Esophagus muscularis mucosa (tissue), 4 donors: ENCODE data around the gene STK32B. TPM values are rescaled to one million over a fixed set of nuclear protein-coding genes. Genes with fewer than 3 reads are reported as not detected.

Source experiments
- DNase-seq: peaks from one replicate; pipeline ENCODE4 v3.0.0-alpha.2; 2017; ENCODE audit errors: extremely low spot score
- H3K27ac ChIP-seq, 4 donors: fragments of 200-600 bp; sonication (generic); replicated peaks in 1 of 4; 1 replicate in 3 of 4; 2 replicates in 1 of 4; pipeline ENCODE4 v1.5.1; 2016 to 2019; ENCODE audit warnings: mild to moderate bottlenecking in 1 of 4
- H3K27me3 ChIP-seq, 4 donors: fragments of 200-600 bp; sonication (generic); one replicate each; pipeline versions ENCODE4 v1.5.1 to v1.6.0; 2016 to 2019
- H3K36me3 ChIP-seq, 4 donors: fragments of 200-600 bp; sonication (generic); one replicate each; pipeline ENCODE4 v1.5.1; 2016 to 2019
- H3K4me1 ChIP-seq, 4 donors: fragments of 200-600 bp; sonication (generic); one replicate each; pipeline ENCODE4 v1.5.1; 2016 to 2019
- H3K4me3 ChIP-seq, 4 donors: fragments of 200-600 bp; sonication (generic); 1 replicate in 2 of 4; 2 replicates in 2 of 4; pipeline ENCODE4 v1.5.1; 2016 to 2019; ENCODE audit warnings: mild to moderate bottlenecking in 4 of 4, moderate library complexity in 1 of 4
- H3K9me3 ChIP-seq, 4 donors: fragments of 200-600 bp; sonication (generic); 1 replicate in 3 of 4; 2 replicates in 1 of 4; pipeline ENCODE4 v1.5.1; 2016 to 2019
- EP300 ChIP-seq: sonication (generic); formaldehyde crosslinking; IDR thresholded peaks from one replicate; pipeline ENCODE4 v1.6.1; 2017; ENCODE audit warnings: antibody characterized with exemption
- POLR2A ChIP-seq: fragments of 450-650 bp; IDR thresholded peaks from one replicate; pipeline ENCODE4 v1.6.1; 2017; ENCODE audit warnings: antibody characterized with exemption, moderate library complexity, mild to moderate bottlenecking, low read depth
- POLR2AphosphoS5 ChIP-seq, 2 donors: sonication (generic); formaldehyde crosslinking; IDR thresholded peaks; one replicate each; pipeline ENCODE4 v1.6.1; 2017; ENCODE audit warnings: antibody characterized with exemption in 2 of 2
- WGBS: methylation state at CpG from one replicate; pipeline ENCODE4 v1.1.5; 2018; 5-methylcytosine and 5-hydroxymethylcytosine counted together
- intact Hi-C: fragments of 100-400 bp; cut with DNase I; formaldehyde crosslinking; loops from one replicate; pipeline ENCODE4 v1.15.1; 2023
- total RNA-seq, 4 donors: library from RNA; depleted of rRNA; stranded (reverse); fragments of >200 nt; gene quantifications; one replicate each; pipeline versions ENCODE4 v1.1.0 to v1.2.1, GENCODE V29; 2016
- TF ChIP-seq, protein P1 (sequence below), 3 experiments: fragments of 200-600 bp in 2 of 3; fragments of 450-650 bp in 1 of 3; sonication (generic) in 2 of 3; IDR thresholded peaks; one replicate each; pipeline ENCODE4 v1.5.1; 2017 to 2019; ENCODE audit warnings: antibody characterized with exemption in 3 of 3, mild to moderate bottlenecking in 2 of 3, moderate library complexity in 1 of 3

Gene STK32B
- total RNA-seq, 4 donors from 2014 or later, result 1.7 to 3.8 (median 2.7) TPM

DNA sequence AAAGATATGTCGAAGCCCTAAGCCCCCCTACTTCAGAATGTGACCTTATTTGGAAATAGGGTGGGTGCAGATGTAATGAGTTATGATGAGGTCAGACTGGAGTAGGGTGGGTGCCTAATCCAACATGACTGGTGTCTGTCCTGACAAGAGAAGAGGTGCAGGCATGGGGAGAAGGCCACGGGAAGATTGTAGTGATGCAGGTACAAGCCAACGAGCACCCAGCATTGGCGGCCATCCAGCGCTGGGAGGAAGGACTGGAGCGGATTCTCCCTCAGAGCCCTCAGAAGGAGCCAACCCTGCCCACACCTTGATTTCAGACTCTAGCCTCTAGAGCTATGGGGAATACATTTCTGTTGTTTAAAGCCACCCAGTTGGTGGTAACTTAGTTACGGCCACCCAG, 419.9 kb downstream of the STK32B start:
- Histone ChIP-seq H3K27me3 (no peaks in the 10 kb centered on the region), H3K4me1 (no peaks in the 10 kb centered on the region), H3K36me3 (no peaks in the 10 kb centered on the region), H3K4me3 (no peak overlapping the region), H3K9me3 (no peaks in the 10 kb centered on the region), H3K27ac (no peak overlapping the region)
- TF ChIP-seq POLR2AphosphoS5 (IDR thresholded peaks at IDR 0.05) (no peak), EP300 (no peak), POLR2A (no peak)
- TF ChIP-seq, protein P1, sequence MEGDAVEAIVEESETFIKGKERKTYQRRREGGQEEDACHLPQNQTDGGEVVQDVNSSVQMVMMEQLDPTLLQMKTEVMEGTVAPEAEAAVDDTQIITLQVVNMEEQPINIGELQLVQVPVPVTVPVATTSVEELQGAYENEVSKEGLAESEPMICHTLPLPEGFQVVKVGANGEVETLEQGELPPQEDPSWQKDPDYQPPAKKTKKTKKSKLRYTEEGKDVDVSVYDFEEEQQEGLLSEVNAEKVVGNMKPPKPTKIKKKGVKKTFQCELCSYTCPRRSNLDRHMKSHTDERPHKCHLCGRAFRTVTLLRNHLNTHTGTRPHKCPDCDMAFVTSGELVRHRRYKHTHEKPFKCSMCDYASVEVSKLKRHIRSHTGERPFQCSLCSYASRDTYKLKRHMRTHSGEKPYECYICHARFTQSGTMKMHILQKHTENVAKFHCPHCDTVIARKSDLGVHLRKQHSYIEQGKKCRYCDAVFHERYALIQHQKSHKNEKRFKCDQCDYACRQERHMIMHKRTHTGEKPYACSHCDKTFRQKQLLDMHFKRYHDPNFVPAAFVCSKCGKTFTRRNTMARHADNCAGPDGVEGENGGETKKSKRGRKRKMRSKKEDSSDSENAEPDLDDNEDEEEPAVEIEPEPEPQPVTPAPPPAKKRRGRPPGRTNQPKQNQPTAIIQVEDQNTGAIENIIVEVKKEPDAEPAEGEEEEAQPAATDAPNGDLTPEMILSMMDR (IDR thresholded peaks at IDR 0.05), result no peak
- no peak for DNase-seq
- WGBS, result 73% methylated on average over 6 of the region's 7 CpGs
- intact Hi-C loops, result no loop called here

DNA sequence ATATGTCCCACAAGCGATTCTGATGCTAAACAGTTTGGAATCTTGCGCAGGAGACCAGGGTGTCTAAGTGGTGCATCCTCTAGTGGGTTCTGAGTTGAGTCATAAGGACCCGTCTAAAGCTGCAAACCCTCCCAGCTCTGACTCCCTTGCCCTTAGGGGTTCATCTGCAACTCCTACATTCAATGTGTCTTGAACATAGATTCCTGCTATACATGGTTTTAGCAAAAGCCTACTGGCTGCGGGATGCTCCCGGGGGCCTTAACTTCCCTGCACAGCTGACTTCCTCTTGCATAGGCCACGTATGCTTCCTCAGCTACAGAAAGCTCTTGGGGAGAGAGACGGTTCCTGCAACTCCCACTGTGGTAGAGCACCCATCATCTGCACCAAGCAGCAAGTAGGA, 420.4 kb downstream of the STK32B start:
- H3K4me3 ChIP-seq, result no peak overlapping the region
- DNase-seq, result no peak
- H3K9me3 ChIP-seq, result no peaks in the 10 kb centered on the region
- TF ChIP-seq EP300 (no peak), POLR2AphosphoS5 (IDR thresholded peaks at IDR 0.05) (no peak), POLR2A (no peak)
- TF ChIP-seq, protein P1 (IDR thresholded peaks at IDR 0.05), result no peak
- H3K27me3 ChIP-seq, result no peaks in the 10 kb centered on the region
- 85% methylated on average over 7 of the region's 7 CpGs for WGBS
- H3K36me3 ChIP-seq, result no peaks in the 10 kb centered on the region
- H3K4me1 ChIP-seq, result no peaks in the 10 kb centered on the region
- no peak overlapping the region for H3K27ac ChIP-seq
- intact Hi-C loops, result no loop called here

DNA sequence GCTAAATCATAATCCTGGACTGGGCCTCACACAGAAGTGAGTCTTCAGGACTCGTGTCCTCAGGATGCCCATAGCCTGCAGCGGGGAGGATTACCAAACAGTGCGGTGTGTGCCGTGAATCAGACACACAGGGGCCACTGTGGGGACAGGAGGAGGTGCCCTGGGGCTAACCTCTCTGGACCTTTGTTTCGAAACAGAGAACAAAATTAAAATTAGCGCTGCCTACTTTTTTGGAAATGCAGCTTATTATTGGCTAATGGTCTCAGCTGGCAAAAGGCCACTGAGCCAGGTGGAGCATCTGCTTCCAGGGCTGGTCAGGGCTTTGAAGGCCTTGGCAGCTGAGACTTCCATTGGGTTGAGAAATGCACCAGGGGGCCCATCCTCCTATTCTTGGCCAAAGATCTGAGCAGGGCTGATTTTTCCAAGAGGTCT, 420.9 kb downstream of the STK32B start:
- WGBS, result 90% methylated on average over 6 of the region's 6 CpGs
- DNase-seq, result no peak

DNA sequence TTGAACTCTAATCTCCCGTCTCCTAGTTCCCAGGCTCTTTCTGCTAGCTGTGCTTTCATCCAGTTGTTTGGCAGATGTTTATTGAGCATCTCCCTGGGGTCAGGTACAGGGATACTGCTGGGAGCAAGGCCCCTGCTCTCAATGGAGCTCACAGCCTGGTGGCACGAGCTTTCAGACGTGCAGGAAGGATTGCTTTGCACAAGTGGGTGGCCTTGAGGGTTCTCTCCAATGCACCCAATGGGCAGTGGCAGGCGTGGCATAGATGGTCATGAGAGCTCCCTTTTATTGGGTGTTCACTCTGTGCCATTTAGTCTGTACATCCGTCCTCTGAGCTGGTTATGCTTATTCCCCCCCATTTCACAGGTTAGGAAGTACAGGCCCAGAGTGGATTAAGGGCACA, 421.8 kb downstream of the STK32B start:
- H3K4me1 ChIP-seq, result no peaks in the 10 kb centered on the region
- TF ChIP-seq POLR2AphosphoS5 (IDR thresholded peaks at IDR 0.05) (no peak), POLR2A (no peak), EP300 (no peak)
- TF ChIP-seq, protein P1 (IDR thresholded peaks at IDR 0.05), result no peak
- H3K27ac ChIP-seq, result no peak overlapping the region
- no peak overlapping the region for H3K4me3 ChIP-seq
- 89% methylated on average over 5 of the region's 5 CpGs for WGBS
- H3K9me3 ChIP-seq, result no peaks in the 10 kb centered on the region
- H3K27me3 ChIP-seq, result no peaks in the 10 kb centered on the region
- intact Hi-C loops, result no loop called here
- no peak for DNase-seq
- no peaks in the 10 kb centered on the region for H3K36me3 ChIP-seq

More for the DNA sequence above, 420.9 kb downstream of the STK32B start:
- Histone ChIP-seq H3K27me3 (no peaks in the 10 kb centered on the region), H3K36me3 (no peaks in the 10 kb centered on the region), H3K4me1 (no peaks in the 10 kb centered on the region), H3K4me3 (no peak overlapping the region), H3K27ac (no peak overlapping the region), H3K9me3 (no peaks in the 10 kb centered on the region)
- TF ChIP-seq POLR2AphosphoS5 (IDR thresholded peaks at IDR 0.05) (no peak), EP300 (no peak), POLR2A (no peak)
- TF ChIP-seq, protein P1 (IDR thresholded peaks at IDR 0.05), result no peak
- intact Hi-C loops, result no loop called here

DNA sequence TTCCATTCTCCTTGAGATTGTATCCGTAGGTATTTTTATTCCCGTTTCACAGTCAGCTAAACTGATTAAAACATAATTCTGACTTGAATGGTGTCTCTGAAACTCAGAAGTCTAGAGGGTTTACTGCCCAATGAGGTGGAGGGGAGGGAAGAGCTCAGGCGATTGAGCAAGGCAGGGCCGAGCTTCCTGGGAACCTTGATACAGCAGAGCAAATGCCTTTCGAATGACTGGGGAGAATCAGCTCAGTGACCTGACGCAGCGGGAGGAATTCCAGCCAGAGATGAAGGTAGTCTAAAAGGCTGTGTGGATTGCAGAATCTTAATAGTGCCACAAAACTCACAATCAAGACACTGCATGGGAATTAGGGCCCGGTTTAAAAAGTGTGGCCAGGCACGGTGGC, 423.5 kb downstream of the STK32B start:
- TF ChIP-seq POLR2AphosphoS5 (IDR thresholded peaks at IDR 0.05), result no peak
- TF ChIP-seq POLR2A, result no peak
- TF ChIP-seq, protein P1 (IDR thresholded peaks at IDR 0.05), result no peak
- TF ChIP-seq EP300, result no peak
- H3K36me3 ChIP-seq, result no peaks in the 10 kb centered on the region
- no peak overlapping the region for H3K27ac ChIP-seq
- WGBS, result 98% methylated on average over 9 of the region's 9 CpGs
- no peaks in the 10 kb centered on the region for H3K4me1 ChIP-seq
- intact Hi-C loops, result no loop called here
- H3K9me3 ChIP-seq, result no peaks in the 10 kb centered on the region
- no peaks in the 10 kb centered on the region for H3K27me3 ChIP-seq
- no peak overlapping the region for H3K4me3 ChIP-seq
- no peak for DNase-seq
